GM19455 (cell line): ENCODE data around the gene DCAF8.

ENCODE experiments used
- ATAC-seq: cut with Tn5 transposase; IDR thresholded peaks from one replicate; pipeline ENCODE4 v1.9.1; 2021; ENCODE audit not compliant: unreplicated experiment

The DCAF8 gene

GRCh38 chr1:160206036-160206389 is 56.3 kb downstream of the DCAF8 start:
- peak; percentile 38 for ATAC-seq

- peak; percentile 43 for ATAC-seq
These were observed 56.9 kb downstream of the DCAF8 start, which contains the start of gene PEA15 for GRCh38 chr1:160205242-160206035. TSS of gene PEA15 (plus strand) at chr1:160205384. CDS start at chr1:160211545, 6,161 bp downstream.

- peak; percentile 55 for ATAC-seq
These were observed 57.7 kb downstream of the DCAF8 start for GRCh38 chr1:160204526-160205241.

- no peak for ATAC-seq
These were observed 61.6 kb downstream of the DCAF8 start for GRCh38 chr1:160200786-160201185.

- no peak for ATAC-seq
These were observed 65.1 kb downstream of the DCAF8 start for GRCh38 chr1:160197231-160197630.

GRCh38 chr1:160196143-160196542 is 66.2 kb downstream of the DCAF8 start:
- ATAC-seq = no peak

GRCh38 chr1:160194737-160195059 is 67.7 kb downstream of the DCAF8 start:
- ATAC-seq = no peak

GRCh38 chr1:160193832-160194736 is 68.3 kb downstream of the DCAF8 start:
- no peak for ATAC-seq

DNA sequence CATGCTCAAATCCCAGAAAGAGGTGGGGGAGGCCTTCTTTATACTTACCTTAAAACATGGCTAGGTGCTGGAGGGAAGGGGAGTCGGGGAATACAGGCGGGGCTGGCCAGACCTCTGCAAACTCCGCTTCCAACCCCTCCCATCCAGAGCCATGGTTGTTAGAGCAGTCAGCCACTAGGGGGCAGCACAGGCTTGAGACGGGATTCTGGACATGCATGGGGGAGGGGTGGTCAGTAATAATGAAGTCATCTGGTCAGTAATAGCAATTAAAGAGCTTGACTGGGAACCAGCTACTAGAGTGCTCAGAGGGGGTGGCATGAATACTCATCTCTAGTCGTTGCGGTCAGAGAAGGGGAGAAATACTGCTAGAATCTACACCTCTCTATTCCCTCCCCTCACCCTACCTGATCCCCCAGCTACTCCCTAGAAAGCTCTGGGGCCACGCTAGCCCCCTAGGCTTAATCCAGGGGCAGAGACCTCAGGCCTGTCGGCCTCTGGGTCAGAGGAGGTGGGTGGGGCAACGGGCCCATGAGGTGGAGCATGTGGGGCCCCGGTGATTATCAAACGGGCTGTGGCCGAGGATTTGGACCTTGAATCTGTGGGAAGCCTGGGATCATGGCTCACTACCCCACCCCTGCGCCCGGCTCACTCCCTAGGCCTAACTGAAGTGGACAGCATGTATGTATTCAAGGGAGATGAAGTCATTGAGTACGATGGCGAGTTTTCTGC is 69.1 kb downstream of the DCAF8 start:
- no peak for ATAC-seq

- ATAC-seq = no peak
These were observed 70.1 kb downstream of the DCAF8 start for GRCh38 chr1:160192234-160192633.

GRCh38 chr1:160191756-160192155 is 70.6 kb downstream of the DCAF8 start:
- no peak for ATAC-seq

- ATAC-seq = no peak
These were observed 72.4 kb downstream of the DCAF8 start, which contains the start of gene CASQ1 for GRCh38 chr1:160189649-160190625. TSS of gene CASQ1 (plus strand) at chr1:160190575. CDS start at chr1:160190752, 177 bp downstream.

GRCh38 chr1:160188341-160188740 is 74.0 kb downstream of the DCAF8 start:
- ATAC-seq = no peak

GRCh38 chr1:160187407-160187806 is 74.9 kb downstream of the DCAF8 start:
- ATAC-seq = no peak

DNA sequence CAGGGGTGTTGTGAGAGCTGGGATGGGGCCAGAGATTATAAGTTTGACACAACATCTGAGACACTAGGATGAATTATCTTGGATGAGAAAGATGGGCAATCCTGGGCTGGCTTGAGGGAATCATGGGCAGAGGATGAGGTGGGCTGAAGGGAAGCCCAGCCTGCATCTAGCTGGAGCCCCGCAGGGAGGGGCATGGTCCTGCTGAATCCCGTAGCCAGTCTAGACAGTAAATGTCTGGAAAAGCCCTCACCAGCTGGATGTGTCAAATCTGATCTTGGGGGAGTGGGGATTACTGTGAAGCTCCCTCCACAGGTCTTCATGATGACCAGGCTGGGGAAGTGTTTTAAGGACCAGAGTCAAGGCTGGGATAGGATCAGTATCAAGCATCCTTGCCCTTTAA is 75.6 kb downstream of the DCAF8 start:
- ATAC-seq = no peak

DNA sequence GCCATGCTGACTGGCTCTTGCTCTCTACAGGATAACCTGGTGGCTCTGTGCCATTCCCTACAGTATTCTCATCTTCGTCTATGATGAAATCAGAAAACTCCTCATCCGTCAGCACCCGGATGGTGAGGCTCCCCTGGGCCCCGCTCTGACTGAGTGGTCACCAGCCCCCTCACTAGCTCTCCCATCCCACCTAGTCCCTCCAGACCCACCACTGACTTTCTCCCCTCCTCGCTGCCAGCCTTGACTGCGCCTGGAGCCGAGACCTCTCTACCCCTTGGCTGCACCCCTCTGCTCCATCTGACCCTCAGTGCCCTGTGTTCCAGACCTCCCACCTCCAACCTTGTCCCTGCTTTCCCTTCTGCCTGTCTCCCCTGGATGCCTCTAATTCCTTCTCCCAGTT is 76.1 kb downstream of the DCAF8 start:
- ATAC-seq = no peak

GRCh38 chr1:160179336-160179735 is 83.0 kb downstream of the DCAF8 start:
- ATAC-seq = no peak

- ATAC-seq = no peak
These were observed 83.6 kb downstream of the DCAF8 start for GRCh38 chr1:160178731-160179130.

DNA sequence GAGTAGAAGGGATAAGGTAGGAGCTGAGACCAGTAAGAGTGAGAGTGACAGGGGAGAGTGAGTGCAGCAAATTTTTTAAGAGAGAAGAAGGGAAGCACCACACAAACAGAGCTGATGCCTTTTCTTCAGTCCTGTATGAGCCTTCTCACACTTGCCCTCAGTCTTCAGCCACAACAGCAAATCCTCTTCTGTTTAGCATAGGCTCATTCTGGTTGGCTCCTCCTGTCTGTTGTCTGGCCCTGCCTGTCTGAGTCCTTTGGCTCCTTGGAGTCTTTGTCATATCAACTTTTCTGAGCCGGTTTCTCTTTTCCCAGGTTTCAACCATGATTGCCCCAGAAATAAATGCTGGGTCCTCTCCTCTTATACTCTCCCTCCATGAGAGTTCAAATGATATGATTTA is 84.7 kb downstream of the DCAF8 start:
- no peak for ATAC-seq

- ATAC-seq = no peak
These were observed 85.1 kb downstream of the DCAF8 start for GRCh38 chr1:160177231-160177630.
